Activated CD8-positive, alpha-beta memory T cell treated with anti-CD3 and anti-CD28 coated beads, Interleukin-2, amount 50 U/mL, for 1 hour (primary cell): ENCODE results near the gene CCDC83.

Source experiments
- DNase-seq: peaks from one replicate; pipeline ENCODE4 v3.0.0-alpha.2; 2020; ENCODE audit errors: extremely low read depth

The CCDC83 gene

DNA sequence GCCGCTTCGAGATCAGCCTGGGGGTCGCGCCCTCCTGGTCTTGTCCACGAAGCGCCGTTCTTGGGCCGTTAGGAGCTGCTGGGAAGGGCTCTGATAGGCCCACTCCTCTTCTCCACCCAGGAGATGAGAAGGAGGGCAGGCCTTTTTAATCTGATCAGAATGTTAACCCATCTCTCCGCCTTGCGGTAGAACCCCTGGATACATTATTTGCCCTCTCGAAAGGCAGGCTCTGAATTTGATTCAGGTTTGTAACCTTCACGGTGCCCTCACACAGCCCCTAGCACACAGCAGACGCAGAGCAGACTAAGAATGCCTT is at the start of gene CCDC83:
TSS of gene CCDC83 (plus strand) at position 43 of the 316 bp plus-strand sequence. CDS start 9,741 bp downstream, outside the sequence.
- DNase-seq, result no peak

- no peak for DNase-seq
Observed at GRCh38 chr11:85805387-85805786, 49.8 kb upstream of the CCDC83 start.

GRCh38 chr11:85806016-85806415 is 49.2 kb upstream of the CCDC83 start:
- no peak for DNase-seq

DNA sequence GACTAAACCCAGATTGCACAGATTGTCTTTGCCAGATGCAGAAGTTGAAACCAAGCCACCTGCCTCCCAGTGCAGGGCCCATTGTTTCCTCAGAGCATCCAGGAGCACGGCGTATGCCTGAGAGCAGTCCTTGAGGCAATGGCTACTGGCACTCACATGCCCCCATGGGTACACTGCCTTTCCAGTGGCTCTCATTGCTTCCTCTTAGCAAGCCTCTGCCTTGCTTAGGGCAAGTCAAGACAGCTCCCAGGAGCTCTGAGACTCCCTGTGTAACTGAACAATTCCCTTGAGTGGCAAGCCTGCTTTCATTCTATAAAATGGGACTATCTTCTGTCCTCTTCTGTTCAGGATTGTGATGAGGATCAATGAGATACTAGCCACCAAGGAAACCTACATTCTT is 48.3 kb upstream of the CCDC83 start:
- DNase-seq, result no peak

GRCh38 chr11:85809191-85809590 is 46.0 kb upstream of the CCDC83 start:
- no peak for DNase-seq

- DNase-seq, result no peak
Observed at GRCh38 chr11:85809863-85810262, 45.3 kb upstream of the CCDC83 start.

DNA sequence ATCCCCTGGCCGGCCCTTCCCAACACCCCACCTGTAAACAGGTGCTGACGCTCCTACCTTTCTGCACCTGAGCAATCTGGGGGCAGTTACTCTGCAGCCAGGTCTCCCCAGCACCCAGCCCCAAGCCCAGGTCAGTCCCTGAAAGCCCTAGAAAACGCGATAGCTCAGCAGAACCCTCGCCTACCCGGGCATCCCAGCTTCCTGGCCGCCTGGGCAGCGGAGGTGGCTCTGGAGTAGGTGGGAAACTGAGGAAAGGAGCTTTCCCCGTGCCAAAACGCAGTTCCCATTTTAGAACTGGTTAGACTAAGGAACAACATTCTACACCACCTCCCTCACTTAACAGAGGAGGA is 44.7 kb upstream of the CCDC83 start:
- DNase-seq, result no peak

DNA sequence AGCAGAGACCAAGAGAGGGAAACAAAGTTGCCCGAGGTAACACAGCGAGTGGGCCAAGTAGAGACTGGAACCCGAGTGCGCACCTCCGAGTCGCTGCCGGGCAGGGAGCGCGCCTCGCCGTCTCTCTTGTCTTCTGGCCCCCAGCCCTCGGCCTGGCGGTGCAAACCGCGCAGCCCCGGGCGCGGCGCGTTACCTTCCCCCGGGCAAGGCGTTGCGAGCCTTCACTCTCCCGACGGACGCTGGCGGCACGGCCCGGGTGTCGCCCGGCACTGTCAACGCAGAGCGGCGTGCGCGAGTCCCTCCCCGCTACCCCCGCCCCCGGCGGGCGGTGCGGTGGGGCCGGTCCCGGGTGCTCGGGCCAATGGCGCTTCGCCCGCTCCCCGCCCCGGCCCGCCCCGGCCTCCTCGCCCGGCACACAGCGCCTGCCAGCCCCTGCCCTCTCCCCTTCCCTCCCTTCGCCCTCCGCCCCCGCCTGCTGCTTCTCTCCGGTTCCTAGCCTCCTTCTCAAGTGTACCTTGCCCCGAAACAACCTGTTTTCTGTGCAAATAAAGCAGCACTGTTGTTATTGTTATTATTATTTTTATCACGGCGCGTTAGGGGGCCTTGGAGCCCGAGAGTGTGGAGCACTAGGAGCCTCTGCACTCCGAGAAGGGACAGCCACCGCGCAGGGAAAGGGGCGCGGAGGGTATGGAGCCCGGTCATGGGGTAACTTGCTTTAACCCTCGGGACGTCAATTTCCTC is 44.1 kb upstream of the CCDC83 start, which contains the start of gene SYTL2:
TSS of gene SYTL2 (minus strand) at position 271 of the 741 bp plus-strand sequence. CDS start 53,416 bp downstream, outside the sequence.
- DNase-seq, result no peak

GRCh38 chr11:85811624-85812023 is 43.6 kb upstream of the CCDC83 start:
- DNase-seq, result no peak

GRCh38 chr11:85813721-85814120 is 41.5 kb upstream of the CCDC83 start:
- DNase-seq, result no peak

DNA sequence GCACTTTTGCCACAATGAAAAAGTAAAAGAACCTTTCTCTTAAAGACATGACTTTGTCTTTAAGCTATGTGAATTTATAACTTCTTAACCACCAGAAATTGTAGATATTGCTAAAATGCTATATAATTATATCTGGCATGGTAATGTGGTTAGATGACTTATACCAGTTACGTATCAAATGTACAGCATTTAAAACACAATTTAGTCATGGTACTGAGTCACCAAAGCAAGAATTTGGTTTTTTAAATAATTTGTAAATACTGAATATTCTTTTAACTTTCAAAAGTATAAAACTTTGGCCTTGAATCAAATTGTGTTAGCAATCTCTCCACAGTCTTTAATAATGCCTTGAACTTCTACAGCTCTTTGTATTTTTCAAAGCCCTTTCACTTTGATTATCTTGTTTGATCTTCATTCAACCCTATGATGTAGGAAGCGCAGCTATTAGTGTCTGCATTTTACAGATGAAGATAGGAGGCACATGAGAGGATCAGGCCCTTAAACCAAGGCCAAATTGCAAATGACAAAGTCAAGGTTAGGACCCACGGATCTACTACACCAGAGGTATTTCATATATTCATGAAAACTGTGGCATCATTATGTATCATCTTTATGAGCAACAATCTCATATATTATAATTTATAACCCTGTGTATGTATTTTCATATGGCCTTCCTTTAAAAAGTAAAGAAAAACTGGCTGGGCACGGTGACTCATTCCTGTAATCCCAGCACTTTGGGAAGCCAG is 39.8 kb upstream of the CCDC83 start:
- DNase-seq, result no peak

DNA sequence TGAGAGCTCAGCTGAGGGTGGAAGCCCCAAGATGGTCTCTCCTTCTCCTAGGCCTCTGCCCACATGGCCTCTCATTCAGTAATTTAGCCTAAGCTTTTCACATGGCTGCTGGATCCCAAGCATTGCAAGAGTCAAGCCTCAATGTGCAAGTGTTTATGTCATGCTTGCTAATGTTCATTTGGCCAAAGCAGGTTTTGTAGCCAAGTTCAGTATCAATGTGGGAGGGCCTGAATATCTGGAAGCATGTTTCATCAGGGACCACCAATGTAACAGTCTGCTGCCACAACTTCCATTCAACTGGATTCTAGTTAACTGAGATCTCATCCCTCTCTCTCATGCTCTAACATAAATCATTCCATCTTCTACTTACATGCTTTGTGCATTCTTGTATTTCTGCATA is 35.7 kb upstream of the CCDC83 start:
- no peak for DNase-seq

- DNase-seq, result no peak
Observed at GRCh38 chr11:85821636-85822035, 33.5 kb upstream of the CCDC83 start.

GRCh38 chr11:85822814-85823213 is 32.4 kb upstream of the CCDC83 start:
- no peak for DNase-seq

DNA sequence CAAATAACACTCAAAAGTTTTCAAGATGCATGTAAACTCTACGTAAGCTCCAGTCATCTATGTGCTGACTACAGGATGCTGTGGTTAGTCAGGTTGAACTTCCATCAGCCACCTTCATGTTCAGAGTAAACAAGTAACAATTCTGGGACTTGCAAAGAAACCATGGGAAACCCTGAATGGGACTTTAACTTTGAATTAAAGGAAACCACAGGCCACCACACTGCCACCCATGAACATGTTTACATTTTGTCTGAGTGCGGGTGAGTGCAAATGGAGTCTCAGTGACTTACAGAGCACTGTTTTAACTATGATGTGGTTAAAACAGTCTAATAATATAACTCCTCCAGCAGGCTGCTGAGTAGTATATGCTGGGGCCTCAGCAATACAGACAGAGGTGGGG is 31.4 kb upstream of the CCDC83 start:
- DNase-seq, result peak; percentile 61

- DNase-seq, result no peak
Observed at GRCh38 chr11:85825616-85826015, 29.6 kb upstream of the CCDC83 start.

DNA sequence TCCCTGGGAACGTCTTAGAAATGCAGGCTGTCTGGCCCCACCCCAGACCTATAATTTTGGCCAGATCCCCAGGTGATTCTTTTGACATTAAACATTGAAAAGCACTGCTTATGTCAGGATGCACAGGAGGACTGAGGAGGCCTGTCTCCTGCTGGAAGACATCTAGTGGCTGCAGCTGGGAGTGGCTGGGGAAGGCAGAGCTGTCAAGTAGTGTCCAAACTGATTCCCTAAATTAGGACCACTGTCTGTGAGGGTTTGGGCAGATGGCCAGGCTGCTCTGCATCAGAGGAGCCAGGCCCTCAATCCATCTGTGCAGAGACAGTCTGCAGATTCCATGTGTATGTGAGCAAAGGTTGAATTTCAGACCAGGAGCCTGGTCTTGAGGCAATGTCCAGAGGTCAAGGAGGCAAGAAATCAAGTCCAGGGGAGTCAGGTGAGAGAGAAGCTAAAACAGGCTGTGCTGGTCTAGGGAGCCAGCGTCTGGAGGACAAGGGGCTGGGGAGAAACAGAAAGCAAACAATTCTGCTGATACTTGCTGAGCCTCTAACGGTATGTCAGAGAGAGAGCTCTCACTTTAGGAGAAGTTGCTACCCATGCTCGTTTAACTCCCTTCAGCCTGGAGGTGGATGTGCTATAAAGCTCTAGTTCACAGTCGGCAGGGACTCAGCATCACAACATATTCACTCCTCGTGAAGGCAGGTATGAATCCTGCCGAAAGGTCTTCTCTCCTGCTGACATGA is 28.9 kb upstream of the CCDC83 start:
- no peak for DNase-seq

DNA sequence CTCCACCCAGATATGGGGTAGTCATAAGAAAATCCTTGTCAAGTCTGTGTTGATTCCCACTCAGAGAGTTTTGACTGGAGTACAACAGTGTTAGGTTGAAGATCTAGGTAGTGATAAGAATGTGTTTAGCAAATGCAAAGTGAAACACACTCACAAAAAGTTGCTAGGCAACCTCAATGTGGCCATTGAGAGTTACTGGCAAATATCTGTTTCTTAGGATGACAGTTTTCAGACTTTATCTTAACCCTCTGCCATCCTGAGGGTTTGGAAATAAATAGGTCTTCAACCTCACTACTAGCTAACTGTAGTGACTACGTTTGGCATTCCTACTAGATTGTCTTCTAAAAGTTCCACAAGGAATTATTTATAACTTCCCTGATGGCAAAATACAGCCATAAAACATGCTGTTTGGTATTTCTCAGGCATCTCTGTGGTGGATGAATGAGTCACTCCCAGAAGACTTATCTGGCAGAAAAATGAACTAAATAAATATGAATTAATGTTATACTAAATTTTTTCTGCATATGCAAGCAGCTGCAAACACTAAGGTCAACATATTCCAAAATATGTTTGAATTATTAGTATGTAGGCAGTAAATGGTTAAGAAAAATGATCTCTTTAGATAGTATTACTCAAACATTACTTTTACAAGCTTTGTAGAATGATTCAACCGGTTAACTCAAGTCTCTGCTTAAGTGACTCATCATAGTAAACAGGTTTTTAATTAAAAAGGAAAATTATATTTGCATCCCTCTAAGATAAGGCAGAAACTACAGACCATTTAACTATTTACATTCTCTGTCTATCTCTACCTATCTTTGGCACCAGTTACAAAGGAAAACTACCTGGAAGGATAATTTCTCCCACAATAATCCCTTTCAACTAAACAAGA is 27.2 kb upstream of the CCDC83 start:
- DNase-seq, result no peak

DNA sequence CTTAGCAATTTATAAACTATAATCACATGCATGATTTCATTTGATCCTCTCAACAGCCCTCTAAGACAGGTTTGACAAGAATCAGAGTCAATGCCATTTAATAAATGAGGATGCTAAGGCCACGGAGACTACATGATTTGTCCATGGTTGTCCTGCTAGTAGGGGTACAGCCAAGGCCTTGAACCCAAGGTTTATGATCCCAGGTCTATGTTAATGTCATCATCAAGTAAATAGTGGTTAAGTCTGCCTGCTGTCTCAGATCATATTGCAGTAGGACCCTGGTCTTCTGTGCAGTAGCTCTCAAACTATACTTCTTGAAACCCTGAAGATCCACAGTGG is 26.6 kb upstream of the CCDC83 start:
- DNase-seq, result no peak

DNA sequence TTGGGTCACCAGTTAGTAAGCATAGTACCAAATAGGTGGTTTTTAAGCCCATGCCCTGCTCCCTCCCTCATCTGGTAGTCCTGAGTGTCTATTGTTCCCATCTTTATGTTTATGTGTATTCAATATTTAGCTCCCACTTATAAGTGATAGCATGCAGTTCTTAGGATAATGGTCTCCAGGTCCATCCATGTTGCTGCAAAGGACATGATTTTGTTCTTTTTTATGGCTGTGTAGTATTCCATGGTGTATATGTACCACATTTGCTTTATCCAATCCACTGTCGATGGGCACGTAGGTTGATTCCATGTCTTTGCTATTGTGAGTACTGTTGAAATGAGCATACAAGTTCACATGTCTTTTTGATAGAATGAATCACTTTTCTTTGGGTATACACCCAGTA is 26.0 kb upstream of the CCDC83 start:
- no peak for DNase-seq

- no peak for DNase-seq
Observed at GRCh38 chr11:85831050-85831449, 24.1 kb upstream of the CCDC83 start.

GRCh38 chr11:85835263-85835662 is 19.9 kb upstream of the CCDC83 start:
- no peak for DNase-seq
